K562 (cell line): ENCODE results near the gene TMEM50B. TPM values are rescaled to one million over a fixed set of nuclear protein-coding genes. Genes with fewer than 3 reads are reported as not detected.
A peak's percentile ranks its signal among the peaks of the same experiment; 100 is the strongest.

Experiments used
- ARID1B ChIP-seq: fragments of 450-650 bp; IDR thresholded peaks from 2 replicates; pipeline ENCODE4 v1.6.1; 2016; ENCODE audit warnings: antibody characterized with exemption, mild to moderate bottlenecking, inconsistent platforms
- CHD7 ChIP-seq: fragments of 200-600 bp; sonication (generic); IDR thresholded peaks from one replicate; pipeline ENCODE4 v1.6.1; 2012; ENCODE audit warnings: mild to moderate bottlenecking, low read depth, low read length, inconsistent platforms
- polyA plus RNA-seq, 8 experiments: library from polyadenylated mRNA; depleted of rRNA in 4 of 8; stranded (reverse) in 5 of 8; unstranded in 3 of 8; fragments of >200 nt; fragmentation: Nextera tagmentation in 2 of 8; fragmentation: Illumina TruSeq in 1 of 8; extraction: Ambion mirVana in 2 of 8; extraction: Trizol in 1 of 8; gene quantifications; 2 replicates each; pipeline versions ENCODE4 v1.2.1 to v1.2.3, GENCODE V29; 2011 to 2014; ENCODE audit warnings: inconsistent platforms in 1 of 8, missing spikeins in 1 of 8
- total RNA-seq, 7 experiments: library from RNA; depleted of rRNA in 6 of 7; stranded (reverse); fragments of >200 nt in 6 of 7; fragmentation: Illumina TruSeq in 2 of 7; extraction: Trizol in 2 of 7; gene quantifications; 2 replicates each; pipeline versions ENCODE4 v1.2.1 to v1.2.3, GENCODE V29; 2011 to 2021; ENCODE audit warnings: low replicate concordance in 1 of 7

TMEM50B gene
- total and polyA plus RNA-seq, 9 of the 15 experiments (the other 6 are each of a cell fraction or from before 2014, with no cell fraction given) = 20.5 to 64.6 (median 28.9) TPM

GRCh38 chr21:33505833-33506232, 26.1 kb upstream of the TMEM50B start (continued):
- TF ChIP-seq CHD7 (no peak), ARID1B (peak; percentile 29; the same call in 1 of the 2 replicates)
